GM18861 (cell line): ENCODE data around the gene TBXT.
"Not testable (repeated sequence)": the region's sequence is repeated elsewhere in the genome, so short reads cannot be mapped to it uniquely, and the experiment has no call there.

Experiments used
- ATAC-seq: cut with Tn5 transposase; IDR thresholded peaks from one replicate; pipeline ENCODE4 v1.9.1; 2021; ENCODE audit not compliant: unreplicated experiment

Gene TBXT

DNA sequence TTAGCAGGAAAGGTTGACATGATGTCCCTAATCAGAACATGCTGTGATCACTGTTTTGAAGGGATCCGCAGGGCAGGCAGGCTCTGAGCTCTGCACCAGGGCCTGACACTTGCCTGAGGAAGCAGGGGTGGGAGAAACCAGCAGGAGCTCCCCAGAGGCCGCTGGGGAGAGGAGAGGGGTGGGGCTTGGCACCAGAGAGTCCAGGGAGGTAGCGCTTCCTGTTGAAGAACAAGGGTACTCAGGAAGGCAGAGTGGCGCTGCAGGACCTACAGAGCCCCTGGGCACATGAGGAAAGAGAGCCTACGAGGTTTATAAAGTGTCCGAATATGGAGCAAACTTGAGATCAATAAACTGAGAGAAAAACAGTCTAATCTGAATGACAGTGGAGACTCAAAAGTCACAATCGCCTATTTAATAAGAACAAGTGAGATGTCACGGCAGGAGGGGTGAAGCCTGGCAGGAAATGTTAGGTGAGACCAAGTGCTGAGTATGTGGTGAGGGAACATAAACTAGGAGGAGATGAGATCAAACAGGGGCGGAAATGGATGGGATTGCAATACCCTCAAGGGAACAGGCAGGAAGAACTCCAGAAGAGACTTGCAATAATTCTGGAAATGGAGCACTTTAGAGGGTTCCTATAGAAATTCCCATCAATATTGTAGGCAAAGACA lies 5.8 kb upstream of the TBXT start:
- ATAC-seq, result no peak

DNA sequence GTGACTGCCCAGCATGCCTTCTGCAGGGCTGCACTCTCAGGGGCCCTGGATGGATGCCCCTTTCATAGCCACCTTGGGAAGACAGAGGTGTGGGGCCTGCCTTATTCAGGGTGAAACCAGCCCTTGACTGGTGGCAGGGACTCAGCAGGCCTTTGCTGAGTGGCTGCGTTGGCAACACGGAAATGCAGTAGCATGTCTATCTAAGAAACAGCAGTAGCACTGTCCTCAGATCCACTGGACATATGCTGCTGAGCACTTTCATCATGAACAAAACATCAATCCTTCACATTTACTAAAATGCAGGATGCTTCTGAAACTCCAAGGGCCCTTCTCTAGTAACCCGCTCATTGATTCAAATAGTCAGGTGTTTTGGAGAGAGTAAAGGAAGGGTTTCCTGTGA lies 4.9 kb upstream of the TBXT start:
- ATAC-seq, result no peak

DNA sequence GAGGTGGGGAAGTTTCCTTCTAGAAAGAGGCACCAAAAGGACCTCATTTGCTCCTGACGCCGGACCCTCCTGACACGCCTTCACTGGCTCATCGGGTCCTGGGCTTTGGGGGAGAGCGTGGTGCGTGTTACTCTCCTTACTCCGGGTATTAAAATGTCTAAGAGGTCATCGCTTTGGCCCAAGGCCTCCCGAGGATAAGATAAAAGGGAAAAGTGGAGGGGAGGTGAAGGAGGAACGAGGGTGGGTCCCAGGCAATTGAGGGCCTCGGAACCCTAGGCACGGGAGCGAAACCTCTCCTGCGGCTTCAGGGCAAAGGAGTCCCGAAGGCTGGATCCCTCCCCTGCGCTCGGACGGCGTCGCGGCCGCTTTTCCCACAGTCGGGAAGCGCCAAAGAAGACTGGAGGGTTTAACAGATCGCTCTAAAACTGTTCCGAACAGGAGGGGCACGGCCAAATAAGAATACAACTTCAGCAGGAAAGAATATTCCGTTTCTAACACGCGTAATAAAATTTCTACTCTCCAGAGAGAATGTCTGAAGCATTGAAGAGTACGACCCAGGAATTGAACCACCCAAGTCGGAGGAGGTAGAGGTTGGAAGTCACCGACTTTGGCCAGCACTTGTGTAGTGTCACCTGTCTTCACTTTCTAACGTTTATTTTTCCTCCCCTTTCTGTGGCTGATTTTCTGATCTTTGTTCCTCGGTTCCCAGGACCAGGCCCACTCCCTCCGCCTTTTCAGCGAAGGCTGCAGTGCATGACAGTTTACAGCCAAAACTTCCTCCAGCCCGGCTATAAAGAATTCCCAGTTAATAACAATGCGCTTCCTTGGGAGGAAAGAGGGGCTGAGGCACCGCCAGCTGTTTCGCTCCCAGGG lies 2.1 kb upstream of the TBXT start:
- no peak for ATAC-seq

- ATAC-seq, result no peak
These were observed 1.2 kb upstream of the TBXT start for GRCh38 chr6:166168616-166169548.

GRCh38 chr6:166167258-166167731 lies 356 bp downstream of the TBXT start:
- no peak for ATAC-seq

DNA sequence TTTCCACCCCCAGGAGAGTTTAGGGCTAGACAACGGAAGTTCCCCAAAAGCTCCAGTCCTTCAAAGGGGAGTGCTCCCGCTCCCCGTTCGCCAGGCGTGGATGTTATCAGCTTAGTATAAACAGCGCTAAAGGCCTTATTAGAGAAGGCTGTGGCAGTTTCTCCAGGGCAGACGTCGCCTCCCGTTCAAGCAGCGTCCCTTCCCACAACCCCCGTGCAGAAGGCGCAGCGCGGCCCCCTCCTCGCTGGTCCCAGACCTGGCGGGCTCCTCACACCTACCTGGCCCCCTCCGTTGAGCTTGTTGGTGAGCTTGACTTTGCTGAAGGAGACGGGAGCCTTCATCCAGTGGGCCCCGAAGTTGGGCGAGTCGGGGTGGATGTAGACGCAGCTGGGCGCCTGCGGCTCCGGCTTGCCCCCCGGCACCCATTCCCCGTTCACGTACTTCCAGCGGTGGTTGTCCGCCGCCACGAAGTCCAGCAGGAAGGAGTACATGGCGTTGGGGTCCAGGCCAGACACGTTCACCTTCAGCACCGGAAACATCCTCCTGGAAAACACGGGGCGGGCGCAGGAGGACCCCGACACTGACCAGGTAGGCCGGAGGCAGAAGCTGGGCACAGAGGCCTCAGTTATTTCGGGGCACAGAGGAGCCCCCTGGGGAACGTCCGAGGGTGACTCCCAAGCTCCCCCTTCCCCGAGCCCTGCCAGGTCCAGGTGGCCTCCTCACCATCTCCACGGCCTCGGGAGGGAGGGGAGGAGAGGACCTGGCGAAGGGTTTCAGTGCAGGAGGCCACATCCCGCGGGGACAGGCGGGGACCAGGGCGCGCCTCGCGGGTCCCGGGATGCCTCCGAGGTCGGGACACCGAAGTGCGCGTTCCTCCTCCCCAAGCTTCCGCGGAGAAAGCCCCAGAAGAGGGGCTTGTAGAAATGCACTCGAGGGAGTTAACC lies 1.1 kb downstream of the TBXT start:
- no peak for ATAC-seq

GRCh38 chr6:166165558-166166313 lies 1.9 kb downstream of the TBXT start:
- ATAC-seq, result no peak

DNA sequence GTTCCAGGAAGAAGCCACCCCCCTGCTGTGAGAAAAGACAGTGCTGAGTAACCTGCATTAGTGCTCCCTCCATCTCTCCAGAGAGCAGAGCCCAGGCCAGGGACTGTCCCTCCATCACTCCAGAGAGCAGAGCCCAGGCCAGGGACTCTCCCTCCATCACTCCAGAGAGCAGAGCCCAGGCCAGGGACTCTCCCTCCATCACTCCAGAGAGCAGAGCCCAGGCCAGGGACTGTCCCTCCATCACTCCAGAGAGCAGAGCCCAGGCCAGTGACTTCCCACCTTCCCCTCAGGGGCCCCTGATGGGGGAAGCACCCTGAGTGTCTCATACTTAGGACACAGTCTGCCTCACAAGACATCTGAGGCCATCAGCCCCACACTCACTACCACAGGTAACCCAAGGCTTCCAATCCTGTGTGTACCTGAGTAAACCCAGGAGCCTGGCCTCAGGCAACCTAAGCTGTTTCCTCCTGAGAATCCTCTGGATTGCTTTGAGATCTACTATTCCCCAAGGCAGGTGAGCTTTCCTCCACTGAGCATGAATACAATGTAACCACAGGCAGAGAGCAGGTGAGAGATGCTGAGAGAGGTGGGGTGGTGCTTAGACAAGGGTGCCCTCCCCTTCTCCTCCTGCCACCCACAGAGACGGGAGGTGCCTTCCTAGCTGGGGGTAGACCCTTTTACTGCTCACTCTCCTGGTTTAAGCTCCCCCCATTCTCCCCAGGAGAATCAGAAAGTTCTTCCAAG lies 4.9 kb downstream of the TBXT start:
- peak; percentile 66 for ATAC-seq

GRCh38 chr6:166157930-166158617 lies 9.6 kb downstream of the TBXT start:
- no peak for ATAC-seq

DNA sequence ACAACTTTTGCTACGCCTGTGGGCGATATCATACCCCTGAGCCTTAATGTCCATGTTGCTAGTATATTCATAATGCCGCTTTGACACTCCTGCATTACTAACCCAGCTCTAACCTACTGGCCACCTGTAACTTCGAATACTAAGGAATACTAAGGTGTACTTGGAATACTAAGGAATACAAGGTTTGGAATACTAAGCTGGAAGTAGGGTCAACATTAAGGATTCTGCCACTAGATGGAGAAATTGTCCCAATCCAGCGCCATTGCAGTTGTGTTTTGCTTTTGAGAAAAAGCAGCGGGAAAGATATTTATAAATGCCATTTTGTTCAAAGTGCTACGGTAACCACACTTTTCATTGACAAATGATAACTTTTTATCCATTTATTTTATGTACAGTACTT lies 10.7 kb downstream of the TBXT start:
- ATAC-seq, result no peak

- ATAC-seq, result no peak
These were observed 13.7 kb downstream of the TBXT start for GRCh38 chr6:166153966-166154365.

- no peak for ATAC-seq
These were observed 15.0 kb downstream of the TBXT start for GRCh38 chr6:166152660-166153059.

- ATAC-seq, result no peak
These were observed 15.9 kb downstream of the TBXT start for GRCh38 chr6:166151798-166152197.

DNA sequence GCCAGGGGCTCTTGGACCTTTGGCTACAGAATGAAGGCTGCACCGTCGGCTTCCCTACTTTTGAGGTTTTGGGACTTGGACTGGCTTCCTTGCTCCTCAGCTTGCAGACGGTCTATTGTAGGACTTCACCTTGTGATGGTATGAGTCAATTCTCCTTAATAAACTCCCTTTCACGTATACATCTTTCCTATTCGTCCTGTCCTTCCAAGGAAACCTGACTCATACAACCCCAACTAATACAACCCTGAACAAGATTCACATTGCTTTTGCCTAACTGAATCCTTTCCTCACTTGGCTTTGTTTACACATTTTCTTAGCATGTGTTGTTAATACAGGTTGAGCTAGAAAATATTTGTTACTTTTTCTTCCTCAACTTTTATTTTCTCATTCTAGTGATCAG lies 21.9 kb downstream of the TBXT start:
- no peak for ATAC-seq

DNA sequence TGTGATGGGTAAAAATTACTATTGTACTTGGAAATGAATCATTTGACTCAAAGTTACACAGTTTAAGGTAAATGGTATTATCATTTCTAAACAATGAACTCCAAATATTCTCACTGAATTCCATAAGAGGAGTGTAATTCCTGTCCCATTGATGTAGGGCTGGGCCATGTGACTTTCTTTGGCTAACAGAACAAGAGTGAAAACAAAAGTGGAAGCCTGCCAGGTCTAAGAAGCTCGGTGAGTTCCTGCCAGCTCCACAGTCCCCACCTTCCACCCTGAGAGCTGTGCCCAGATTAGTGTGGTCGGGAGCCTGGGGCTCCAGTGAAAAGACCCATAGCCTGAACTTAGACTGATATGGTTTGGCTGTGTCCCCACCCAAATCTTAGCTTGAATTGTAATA lies 24.6 kb downstream of the TBXT start:
- no peak for ATAC-seq

DNA sequence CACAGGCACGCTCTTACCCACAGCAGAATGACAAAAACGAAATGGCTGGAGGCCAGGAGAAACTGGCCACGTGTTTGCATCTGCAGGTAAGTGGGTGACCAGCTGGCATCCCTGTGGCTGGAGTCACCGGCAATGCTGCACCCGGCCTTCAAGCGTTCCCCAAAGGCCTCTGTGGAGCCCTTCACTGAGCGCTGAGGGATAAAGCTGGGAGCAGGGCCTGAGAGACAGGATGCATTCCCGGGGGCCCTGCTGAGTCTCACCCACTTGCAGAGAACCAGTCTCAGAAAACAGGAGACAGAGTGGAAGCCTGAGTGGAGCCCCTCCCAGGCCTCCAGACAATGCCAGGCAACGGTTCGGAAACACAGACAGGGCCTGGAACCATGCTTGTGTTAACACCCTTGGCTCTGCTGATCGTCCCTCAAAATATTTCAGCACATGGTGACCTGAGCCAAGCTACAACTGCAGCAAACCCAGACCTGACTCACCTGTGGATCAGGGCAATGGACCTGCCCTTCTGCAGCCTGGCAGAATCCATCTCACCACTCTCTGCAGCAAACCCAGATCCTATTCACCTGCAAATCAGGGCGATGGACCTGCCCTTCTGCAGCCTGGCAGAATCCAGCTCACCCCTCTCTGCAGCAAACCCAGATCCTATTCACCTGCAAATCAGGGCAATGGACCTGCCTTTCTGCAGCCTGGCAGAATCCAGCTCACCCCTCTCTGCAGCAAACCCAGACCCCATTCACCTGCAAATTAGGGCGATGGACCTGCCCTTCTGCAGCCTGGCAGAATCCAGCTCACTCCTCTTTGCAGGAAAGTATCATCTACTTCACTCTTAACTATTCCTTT lies 39.8 kb downstream of the TBXT start:
- no peak for ATAC-seq

- ATAC-seq, result not testable (repeated sequence)
These were observed 44.5 kb downstream of the TBXT start for GRCh38 chr6:166123115-166123514.
